PFSK-1 (cell line): ENCODE results near the gene RRM2.

ENCODE experiments used
- FOXP2 ChIP-seq: optimal IDR thresholded peaks from 2 replicates; pipeline ENCODE3; 2011; ENCODE audit warnings: borderline replicate concordance, control low read depth, inconsistent platforms; ENCODE audit not compliant: insufficient read depth; ENCODE audit errors: extremely low read length, extremely low read depth
- POLR2AphosphoS5 ChIP-seq: IDR thresholded peaks from 2 replicates; pipeline ENCODE4 v1.6.1; 2012; ENCODE audit warnings: low read depth, mild to moderate bottlenecking, control low read depth, low read length, moderate library complexity
- REST ChIP-seq, 2 experiments: IDR thresholded peaks; 2 replicates each; pipeline versions ENCODE4 v1.6.1 to v1.8.0; 2011 to 2012; ENCODE audit warnings: low read depth in 2 of 2, low read length in 2 of 2, control low read depth in 1 of 2, inconsistent platforms in 1 of 2, mild to moderate bottlenecking in 1 of 2, moderate library complexity in 1 of 2; ENCODE audit not compliant: insufficient read depth in 1 of 2
- SIN3A ChIP-seq: IDR thresholded peaks from 2 replicates; pipeline ENCODE4 v1.6.1; 2012; ENCODE audit warnings: mild to moderate bottlenecking, low read length, moderate library complexity, borderline replicate concordance; ENCODE audit not compliant: insufficient read depth
- TAF1 ChIP-seq: IDR thresholded peaks from 2 replicates; pipeline ENCODE4 v1.6.1; 2012; ENCODE audit warnings: low read length, control low read depth, borderline replicate concordance; ENCODE audit not compliant: insufficient read depth

The RRM2 gene

DNA sequence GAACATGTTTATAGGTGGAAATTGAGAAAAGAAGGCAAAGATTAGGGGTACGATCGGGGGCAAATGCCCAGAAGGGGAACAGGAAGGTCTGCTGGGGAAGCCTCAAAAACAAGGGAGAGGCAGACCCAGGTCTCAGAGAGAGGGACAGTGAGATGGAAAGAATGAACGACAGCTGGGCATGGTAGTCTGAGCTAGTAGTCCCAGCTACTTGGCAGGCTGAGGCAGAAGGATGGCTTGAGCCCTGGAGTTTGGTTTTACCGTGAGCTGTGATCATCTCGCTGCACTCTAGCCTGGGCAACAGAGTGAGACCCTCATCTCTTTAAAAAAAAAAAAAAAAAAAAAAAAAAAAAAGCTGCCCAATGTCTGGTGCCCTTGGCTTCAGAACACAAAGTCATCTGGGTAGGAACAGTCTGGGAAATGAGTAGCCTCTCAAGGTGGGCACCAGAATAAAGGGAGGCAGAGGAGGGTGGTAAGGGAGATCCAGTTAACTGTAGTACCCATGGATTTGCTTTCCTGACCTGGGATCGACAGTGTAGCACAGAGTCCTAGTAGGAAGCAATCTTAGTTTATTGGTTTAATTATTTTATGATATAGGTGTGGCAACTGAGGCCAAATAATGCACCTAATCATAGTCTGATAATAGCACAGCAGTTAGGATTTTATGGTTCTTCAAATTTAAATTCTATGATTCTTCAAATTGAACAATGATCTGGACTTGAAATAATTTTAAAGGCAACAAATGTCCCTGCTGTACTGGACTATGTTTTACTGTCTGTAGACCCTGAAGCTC, 3.5 kb downstream of the RRM2 start:
- TF ChIP-seq REST (IDR thresholded peaks at IDR 0.05; ENCODE audit: insufficient read depth in 1 of 2, low read depth in 2 of 2, low read length in 2 of 2) (no peak), TAF1 (no peak), POLR2AphosphoS5 (no peak), SIN3A (no peak), FOXP2 (no peak)

DNA sequence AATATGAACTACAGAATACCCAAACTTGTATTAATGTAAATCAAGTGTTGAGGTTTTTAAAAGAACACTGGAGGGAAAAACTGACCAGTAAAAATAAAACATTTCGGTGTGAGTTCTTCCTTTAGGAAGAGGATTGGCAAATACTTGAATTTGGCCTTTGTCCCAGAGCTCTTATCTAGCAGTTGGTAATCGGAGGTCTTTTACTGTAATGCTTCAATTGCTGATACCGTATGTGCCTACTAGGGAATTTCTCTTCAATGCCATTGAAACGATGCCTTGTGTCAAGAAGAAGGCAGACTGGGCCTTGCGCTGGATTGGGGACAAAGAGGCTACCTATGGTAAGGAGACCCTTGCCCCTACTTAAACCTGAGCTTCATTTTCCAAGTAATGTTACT, 4.1 kb downstream of the RRM2 start:
- TF ChIP-seq SIN3A (no peak), FOXP2 (no peak), TAF1 (no peak), POLR2AphosphoS5 (0 out of 2 replicates have a peak, but pooled peaks have one; percentile 17), REST (IDR thresholded peaks at IDR 0.05; ENCODE audit: insufficient read depth in 1 of 2, low read depth in 2 of 2, low read length in 2 of 2) (no peak)

DNA sequence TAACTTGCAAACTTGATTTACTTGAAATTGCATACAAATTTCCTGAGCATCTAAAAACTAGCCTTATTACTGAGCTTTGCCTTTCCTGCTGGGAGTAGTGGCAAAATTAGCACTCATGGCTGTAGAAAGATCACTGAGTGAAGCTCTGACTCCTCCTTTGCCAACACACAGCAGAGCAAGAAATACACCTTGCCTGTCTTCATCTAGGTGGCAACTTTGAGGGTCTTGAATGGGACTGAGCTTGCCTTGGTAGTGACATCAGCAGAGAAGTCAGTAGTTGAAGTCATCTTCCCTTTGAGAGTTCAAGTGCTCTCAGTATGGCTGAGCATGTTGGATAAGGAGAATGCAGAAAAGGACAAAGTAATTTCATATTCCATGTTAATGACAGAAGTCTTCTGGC, 5.9 kb downstream of the RRM2 start:
- TF ChIP-seq FOXP2, result no peak
- no peak for TF ChIP-seq SIN3A
- no peak for TF ChIP-seq REST (IDR thresholded peaks at IDR 0.05; ENCODE audit: insufficient read depth in 1 of 2, low read depth in 2 of 2, low read length in 2 of 2)
- no peak for TF ChIP-seq POLR2AphosphoS5
- TF ChIP-seq TAF1, result no peak

GRCh38 chr2:10129490-10129889, 7.0 kb downstream of the RRM2 start:
- TF ChIP-seq SIN3A (no peak), POLR2AphosphoS5 (no peak), REST (IDR thresholded peaks at IDR 0.05; ENCODE audit: insufficient read depth in 1 of 2, low read depth in 2 of 2, low read length in 2 of 2) (no peak), FOXP2 (no peak), TAF1 (no peak)

DNA sequence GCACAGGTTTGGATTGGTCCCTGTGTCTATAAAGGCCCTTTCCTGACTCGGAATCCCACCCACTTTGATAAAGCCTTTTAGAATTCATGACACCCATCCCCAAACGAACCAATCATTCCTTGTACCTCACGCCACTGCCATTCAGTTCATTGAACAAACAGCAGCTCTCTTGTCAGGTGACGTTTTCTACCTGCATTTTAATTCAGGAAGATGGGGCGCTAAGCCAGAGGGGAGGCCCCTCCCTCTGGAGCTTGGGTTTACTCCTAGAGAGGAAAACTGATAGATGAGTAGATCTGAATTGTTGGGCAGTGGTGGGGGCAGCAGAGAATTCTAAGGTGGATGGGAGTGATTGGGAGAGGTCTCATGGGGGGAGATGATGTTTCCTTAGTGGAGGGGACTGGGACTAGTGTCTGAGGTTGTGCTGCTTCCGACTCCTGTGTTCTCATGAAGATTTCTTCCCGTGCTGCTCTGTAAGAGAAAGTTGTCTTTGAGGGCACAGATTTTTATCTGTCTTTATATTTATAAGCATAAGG, 9.6 kb downstream of the RRM2 start:
- no peak for TF ChIP-seq SIN3A
- TF ChIP-seq REST (IDR thresholded peaks at IDR 0.05; ENCODE audit: insufficient read depth in 1 of 2, low read depth in 2 of 2, low read length in 2 of 2), result no peak
- TF ChIP-seq TAF1, result no peak
- TF ChIP-seq FOXP2, result no peak
- TF ChIP-seq POLR2AphosphoS5, result no peak; the same call in 1 of the 2 replicates
